ENCODE measurements around the gene FIG4. TPM values are rescaled to one million over a fixed set of nuclear protein-coding genes. Genes with fewer than 3 reads are reported as not detected.
A peak's percentile ranks its signal among the peaks of the same experiment; 100 is the strongest.

The FIG4 gene
- total and polyA plus RNA-seq, 8 donors = 5.8 to 29.0 (median 7.8) TPM

DNA sequence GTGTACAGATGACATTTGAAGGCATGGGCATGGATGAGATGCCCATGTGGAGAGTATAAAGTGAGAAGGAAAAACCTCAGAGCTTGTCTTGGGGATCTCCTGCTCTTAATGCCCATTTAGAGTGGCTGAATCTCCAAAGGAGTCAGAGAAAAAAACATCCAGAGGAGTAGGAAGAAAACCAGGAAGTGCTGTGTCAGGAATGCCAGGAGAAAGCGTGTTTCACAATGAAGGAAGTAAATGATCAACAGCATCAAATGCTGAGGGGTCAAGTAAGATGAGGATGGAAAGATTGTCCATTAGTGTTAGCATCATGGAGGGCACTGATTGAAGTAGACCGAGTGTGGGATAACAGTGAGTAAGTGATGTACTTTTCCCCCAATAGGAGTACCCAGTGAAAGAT is 56.1 kb downstream of the FIG4 start:
- Histone ChIP-seq H3K36me3 (peaks cover 0 to 36% (median 26%) of the 10 kb centered on the region in 4 donors), H3K4me1 (no peaks in the 10 kb centered on the region), H3K27ac (no peak overlapping the region), H3K9me3 (no peaks in the 10 kb centered on the region), H3K4me3 (no peak overlapping the region), H3K27me3 (no peaks in the 10 kb centered on the region)
- WGBS, 5 donors = 84 to 96% (median 91%) methylated on average over 2 of the region's 2 CpGs
- intact Hi-C loops (cut with DNase I; ENCODE audit: low total_unique reads) = no loop called here
- TF ChIP-seq, protein P1, sequence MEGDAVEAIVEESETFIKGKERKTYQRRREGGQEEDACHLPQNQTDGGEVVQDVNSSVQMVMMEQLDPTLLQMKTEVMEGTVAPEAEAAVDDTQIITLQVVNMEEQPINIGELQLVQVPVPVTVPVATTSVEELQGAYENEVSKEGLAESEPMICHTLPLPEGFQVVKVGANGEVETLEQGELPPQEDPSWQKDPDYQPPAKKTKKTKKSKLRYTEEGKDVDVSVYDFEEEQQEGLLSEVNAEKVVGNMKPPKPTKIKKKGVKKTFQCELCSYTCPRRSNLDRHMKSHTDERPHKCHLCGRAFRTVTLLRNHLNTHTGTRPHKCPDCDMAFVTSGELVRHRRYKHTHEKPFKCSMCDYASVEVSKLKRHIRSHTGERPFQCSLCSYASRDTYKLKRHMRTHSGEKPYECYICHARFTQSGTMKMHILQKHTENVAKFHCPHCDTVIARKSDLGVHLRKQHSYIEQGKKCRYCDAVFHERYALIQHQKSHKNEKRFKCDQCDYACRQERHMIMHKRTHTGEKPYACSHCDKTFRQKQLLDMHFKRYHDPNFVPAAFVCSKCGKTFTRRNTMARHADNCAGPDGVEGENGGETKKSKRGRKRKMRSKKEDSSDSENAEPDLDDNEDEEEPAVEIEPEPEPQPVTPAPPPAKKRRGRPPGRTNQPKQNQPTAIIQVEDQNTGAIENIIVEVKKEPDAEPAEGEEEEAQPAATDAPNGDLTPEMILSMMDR (IDR thresholded peaks at IDR 0.05) = no peak
- TF ChIP-seq POLR2A (IDR thresholded peaks at IDR 0.05) = no peak
- TF ChIP-seq EP300 (IDR thresholded peaks at IDR 0.05) = no peak
- TF ChIP-seq POLR2AphosphoS5 (IDR thresholded peaks at IDR 0.05) = no peak
- no peak for DNase-seq

DNA sequence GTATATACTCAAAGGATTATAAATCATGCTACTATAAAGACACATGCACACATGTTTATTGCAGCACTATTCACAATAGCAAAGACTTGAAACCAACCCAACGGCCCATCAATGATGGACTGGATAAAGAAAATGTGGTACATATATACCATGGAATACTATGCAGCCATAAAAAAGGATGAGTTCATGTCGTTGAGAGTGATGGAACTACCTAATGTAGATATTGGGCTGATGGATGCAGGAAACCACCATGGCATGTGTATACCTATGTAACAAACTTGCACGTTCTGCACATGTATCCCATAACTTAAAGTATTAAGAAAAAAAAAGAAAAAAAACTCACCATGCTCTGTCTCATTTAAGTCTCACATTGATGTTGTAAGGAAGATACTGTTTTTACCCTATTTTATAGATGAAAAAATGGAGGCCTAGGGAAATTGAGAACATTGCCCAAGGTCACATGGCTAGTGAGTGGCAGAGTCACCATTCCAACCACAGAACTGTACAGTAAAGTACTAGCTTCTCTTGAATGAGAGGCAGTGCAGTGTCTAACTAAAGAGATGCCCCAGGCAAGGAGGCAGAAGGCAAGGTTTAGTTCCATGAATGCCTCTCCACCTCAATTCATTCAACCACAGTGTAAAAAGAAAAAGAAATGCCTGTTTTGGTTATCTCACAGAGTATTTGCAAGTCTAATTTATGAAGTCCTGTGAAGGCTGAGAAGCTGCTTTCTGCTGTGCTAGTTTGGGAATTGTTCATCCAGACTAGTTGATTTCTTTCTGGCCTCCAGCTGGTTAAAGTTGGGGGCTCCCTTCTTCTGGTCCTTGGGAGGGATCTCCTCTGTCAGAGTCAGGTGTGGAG is 68.2 kb downstream of the FIG4 start:
- intact Hi-C loops (cut with DNase I; ENCODE audit: low total_unique reads) = no loop called here
- H3K27me3 ChIP-seq = no peaks in the 10 kb centered on the region
- 92 to 100% (median 96%) methylated on average over 3 of the region's 3 CpGs for WGBS, 5 donors
- TF ChIP-seq EP300 (IDR thresholded peaks at IDR 0.05) (no peak), POLR2AphosphoS5 (IDR thresholded peaks at IDR 0.05) (no peak), POLR2A (IDR thresholded peaks at IDR 0.05) (no peak)
- TF ChIP-seq, protein P1 (IDR thresholded peaks at IDR 0.05) = no peak
- H3K36me3 ChIP-seq = peaks cover 0 to 16% (median 11%) of the 10 kb centered on the region in 4 donors
- peaks cover 0 to 17% (median 6%) of the 10 kb centered on the region in 4 donors for H3K4me1 ChIP-seq
- DNase-seq = no peak
- H3K9me3 ChIP-seq = no peaks in the 10 kb centered on the region
- H3K4me3 ChIP-seq = no peak overlapping the region
- peak overlapping the region in 1 of 5 donors; percentile 16 for H3K27ac ChIP-seq

DNA sequence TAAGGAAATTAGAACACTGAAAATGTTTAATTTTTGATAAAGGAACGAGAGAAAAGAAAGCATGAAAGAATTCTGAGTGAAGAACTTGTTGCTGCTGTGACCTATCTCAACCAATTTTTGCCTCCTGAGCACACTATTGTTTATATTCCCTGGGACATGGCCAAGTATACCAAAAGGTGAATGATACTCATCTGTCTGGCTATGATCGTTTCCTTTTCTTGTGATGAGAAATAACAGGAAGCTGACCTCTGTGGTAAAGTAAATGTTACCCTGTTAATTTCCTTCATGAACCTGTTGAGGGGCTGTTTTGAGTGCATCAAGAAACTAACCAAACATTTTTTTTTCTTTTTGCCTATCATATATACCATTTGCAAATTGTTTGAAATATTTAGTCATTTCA is 69.1 kb downstream of the FIG4 start:
- H3K27me3 ChIP-seq = no peaks in the 10 kb centered on the region
- TF ChIP-seq POLR2A (IDR thresholded peaks at IDR 0.05) = no peak
- TF ChIP-seq, protein P1 (IDR thresholded peaks at IDR 0.05) = no peak
- TF ChIP-seq EP300 (IDR thresholded peaks at IDR 0.05) = no peak
- TF ChIP-seq POLR2AphosphoS5 (IDR thresholded peaks at IDR 0.05) = no peak
- H3K4me1 ChIP-seq = peaks cover 0 to 17% (median 6%) of the 10 kb centered on the region in 4 donors
- H3K9me3 ChIP-seq = no peaks in the 10 kb centered on the region
- H3K36me3 ChIP-seq = peaks cover 0 to 18% (median 16%) of the 10 kb centered on the region in 4 donors
- intact Hi-C loops (cut with DNase I; ENCODE audit: low total_unique reads) = no loop called here
- DNase-seq = peak in 1 of 2 donors; percentile 12
- WGBS, 5 donors = 18 to 24% (median 21%) methylated on average over 2 of the region's 2 CpGs
- H3K27ac ChIP-seq = no peak overlapping the region
- H3K4me3 ChIP-seq = no peak overlapping the region

DNA sequence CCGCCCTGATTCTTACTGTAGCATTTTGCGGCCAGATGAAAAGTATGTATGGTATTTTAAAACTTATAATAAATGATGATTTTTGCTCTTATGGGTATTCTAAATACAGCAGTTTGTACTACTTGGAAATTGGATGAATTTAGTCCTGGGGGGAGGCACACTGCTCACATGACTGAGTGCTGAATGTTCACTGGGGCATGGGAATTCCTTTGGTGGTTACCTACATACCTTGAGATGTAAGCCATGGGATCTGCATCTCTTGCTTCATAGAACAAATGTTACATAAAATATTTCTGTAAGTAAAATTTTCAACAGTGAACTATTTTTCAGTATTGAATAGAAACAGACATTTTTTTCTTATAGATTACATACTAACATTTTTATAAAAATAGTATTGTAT is 71.1 kb downstream of the FIG4 start:
- intact Hi-C loops (cut with DNase I; ENCODE audit: low total_unique reads) = no loop called here
- 92 to 99% (median 97%) methylated on average over 2 of the region's 2 CpGs for WGBS, 5 donors
- H3K27ac ChIP-seq = no peak overlapping the region

More for the DNA sequence above, 71.1 kb downstream of the FIG4 start:
- TF ChIP-seq POLR2A (IDR thresholded peaks at IDR 0.05) = no peak
- TF ChIP-seq POLR2AphosphoS5 (IDR thresholded peaks at IDR 0.05) = no peak
- TF ChIP-seq, protein P1 (IDR thresholded peaks at IDR 0.05) = no peak
- no peak for TF ChIP-seq EP300 (IDR thresholded peaks at IDR 0.05)
- H3K27me3 ChIP-seq = no peaks in the 10 kb centered on the region
- H3K9me3 ChIP-seq = no peaks in the 10 kb centered on the region
- H3K4me3 ChIP-seq = no peak overlapping the region
- DNase-seq = no peak
- peaks cover 0 to 17% (median 6%) of the 10 kb centered on the region in 4 donors for H3K4me1 ChIP-seq
- H3K36me3 ChIP-seq = peaks cover 4 to 29% (median 20%) of the 10 kb centered on the region in 4 donors

Measured in stomach (tissue), 9 donors.